Pancreas (tissue), 10 donors: ENCODE measurements around the gene TMEM187. TPM values are rescaled to one million over a fixed set of nuclear protein-coding genes. Genes with fewer than 3 reads are reported as not detected.
"Not testable (repeated sequence)": the region's sequence is repeated elsewhere in the genome, so short reads cannot be mapped to it uniquely, and the experiment has no call there.

Source experiments
- ATAC-seq, 4 donors: fragments of 200-7000 bp; cut with Tn5 transposase; one replicate each; pipeline versions ENCODE4 v1.8.0 to v1.9.1; 2020; ENCODE audit warnings: mild to moderate bottlenecking in 4 of 4, moderate library complexity in 4 of 4
- DNase-seq, 6 donors: peaks; one replicate each; pipeline ENCODE4 v3.0.0-alpha.2; 2020
- FAIRE-seq: peaks from 2 replicates; lab custom pipeline; 2012; peaks lifted over from hg19 to GRCh38; lab: Jason Lieb, UNC
- H3K27ac ChIP-seq, 4 donors: fragments of 200-600 bp; sonication (generic); 1 replicate in 3 of 4; 2 replicates in 1 of 4; pipeline versions ENCODE4 v1.5.0 to v1.8.0; 2020
- H3K27me3 ChIP-seq, 4 donors: fragments of 200-600 bp; one replicate each; pipeline ENCODE4 v1.8.0; 2021
- H3K36me3 ChIP-seq, 3 donors: fragments of 200-600 bp; sonication (generic) in 1 of 3; one replicate each; pipeline versions ENCODE4 v1.5.0 to v1.8.0; 2020 to 2021
- H3K4me1 ChIP-seq, 3 donors: fragments of 200-600 bp; one replicate each; pipeline ENCODE4 v1.8.0; 2021
- H3K4me3 ChIP-seq, 4 donors: fragments of 200-600 bp; sonication (generic) in 2 of 4; one replicate each; pipeline versions ENCODE4 v1.5.0 to v1.8.0; 2020 to 2021
- H3K9me3 ChIP-seq, 4 donors: fragments of 200-600 bp; one replicate each; pipeline ENCODE4 v1.8.0; 2021
- CTCF ChIP-seq, 4 donors: fragments of 200-600 bp; sonication (generic) in 3 of 4; IDR thresholded peaks; one replicate each; pipeline versions ENCODE4 v1.5.0 to v1.8.0; 2021; ENCODE audit warnings: antibody characterized with exemption in 4 of 4
- WGBS, 2 donors: extraction: QIAGEN DNeasy Blood & Tissue Kit; methylation state at CpG; one replicate each; pipeline ENCODE4 v1.1.7; 2013; 5-methylcytosine and 5-hydroxymethylcytosine counted together
- intact Hi-C, 3 donors: fragments of 100-400 bp; cut with DNase I; formaldehyde crosslinking; loops; one replicate each; pipeline versions ENCODE4 v1.11.1 to v1.14.2; 2022
- polyA plus RNA-seq, 2 donors: library from polyadenylated mRNA; stranded (reverse); fragments of 200-250 nt; gene quantifications; one replicate each; pipeline ENCODE4 v1.2.3, GENCODE V29; 2013
- total RNA-seq, 6 donors: library from RNA; stranded (reverse); fragmentation: NEBNext Ultra II Directional in 4 of 6; extraction: Animal tissue kit (Norgen Biotek cat#: 25700) in 4 of 6; gene quantifications; one replicate each; pipeline versions ENCODE4 v1.2.1 to v1.2.4, GENCODE V29; 2021 to 2023
- donor health status: healthy with polysubstance abuse.
- donor health status: DM: no; HTN: no; CAD: no; lungs with moderate emphysema.
- donor health status: DM: no; HTN: no; CAD: no.
- donor health status: control.
- donor health status: control.
- donor health status: Bipolar disorder and iron deficiency.
- donor health status: DM: yes; HTN: yes; CAD: no.
- donor health status: DM: no; HTN: no; CAD: no.
- donor health status: DM: no; HTN: no; CAD: no.
- donor health status: DM: yes; HTN: yes; CAD: no.

Gene TMEM187
- total and polyA plus RNA-seq, 8 donors = 5.2 to 12.4 (median 8.3) TPM

DNA sequence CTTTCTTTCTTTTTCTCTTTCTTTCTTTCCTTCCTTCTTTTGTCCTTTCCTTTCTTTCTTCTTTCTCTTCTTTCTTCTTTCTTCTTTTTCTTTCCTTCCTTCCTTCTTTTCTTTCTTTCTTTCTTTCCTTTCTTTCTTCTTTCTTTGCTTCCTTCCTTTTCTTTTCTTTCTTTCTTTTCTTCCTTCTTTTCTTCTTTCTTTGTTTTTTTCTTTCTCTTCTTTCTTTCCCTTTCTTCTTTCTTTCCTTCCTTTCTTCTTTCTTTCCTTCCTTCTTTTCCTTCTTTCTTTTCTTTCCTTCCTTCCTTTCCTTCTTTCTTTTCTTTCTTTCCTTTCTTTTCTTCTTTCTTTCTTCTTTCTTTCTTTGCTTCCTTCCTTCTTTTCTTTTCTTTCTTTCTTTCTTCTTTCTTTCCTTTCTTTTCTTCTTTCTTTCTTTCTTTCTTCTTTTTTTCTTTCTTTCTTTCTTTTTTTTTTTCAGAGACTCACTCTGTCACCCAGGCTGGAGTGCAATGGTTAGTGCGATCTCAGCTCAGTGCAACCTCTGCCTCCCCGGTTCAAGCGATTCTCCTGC lies 18.5 kb downstream of the TMEM187 start:
- no peaks in the 10 kb centered on the region for H3K4me1 ChIP-seq
- no peak for TF ChIP-seq CTCF (IDR thresholded peaks at IDR 0.05)
- H3K27ac ChIP-seq = no peak overlapping the region
- no peaks in the 10 kb centered on the region for H3K36me3 ChIP-seq
- no peaks in the 10 kb centered on the region for H3K9me3 ChIP-seq
- ATAC-seq (no peak), FAIRE-seq (no peak), DNase-seq (no peak)
- 95 to 100% methylated on average over 3 of the region's 3 CpGs for WGBS, 2 donors
- no peak overlapping the region for H3K4me3 ChIP-seq
- peaks cover 0 to 12% (median 0%) of the 10 kb centered on the region in 4 donors for H3K27me3 ChIP-seq
- intact Hi-C loops = no loop called here

DNA sequence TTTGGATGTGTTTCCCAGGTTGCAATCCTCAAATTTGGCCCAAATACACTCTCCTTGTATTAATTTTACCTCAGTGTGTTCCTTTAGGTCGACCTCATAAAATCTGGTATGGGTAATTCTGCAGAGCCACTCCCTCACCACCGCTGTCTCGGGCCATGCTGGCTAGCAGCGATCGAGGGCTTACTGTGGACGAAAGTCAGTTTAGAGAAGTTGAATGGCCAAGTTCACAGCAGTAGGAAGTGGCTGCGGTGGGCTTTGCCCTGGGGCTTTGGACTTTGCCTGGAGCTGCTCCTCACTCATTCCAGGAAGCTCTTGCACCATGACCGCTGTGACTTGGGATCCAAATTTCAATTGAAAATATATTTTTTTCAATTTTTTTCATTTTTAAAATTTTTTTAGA lies 19.6 kb downstream of the TMEM187 start:
- Histone ChIP-seq H3K4me3 (no peak overlapping the region), H3K9me3 (no peaks in the 10 kb centered on the region), H3K27me3 (peaks cover 0 to 17% (median 0%) of the 10 kb centered on the region in 4 donors), H3K27ac (no peak overlapping the region), H3K36me3 (no peaks in the 10 kb centered on the region), H3K4me1 (no peaks in the 10 kb centered on the region)
- DNase-seq (no peak), FAIRE-seq (no peak), ATAC-seq (no peak)
- TF ChIP-seq CTCF (IDR thresholded peaks at IDR 0.05) = no peak
- 87 to 91% methylated on average over 8 of the region's 8 CpGs for WGBS, 2 donors
- intact Hi-C loops = no loop called here

DNA sequence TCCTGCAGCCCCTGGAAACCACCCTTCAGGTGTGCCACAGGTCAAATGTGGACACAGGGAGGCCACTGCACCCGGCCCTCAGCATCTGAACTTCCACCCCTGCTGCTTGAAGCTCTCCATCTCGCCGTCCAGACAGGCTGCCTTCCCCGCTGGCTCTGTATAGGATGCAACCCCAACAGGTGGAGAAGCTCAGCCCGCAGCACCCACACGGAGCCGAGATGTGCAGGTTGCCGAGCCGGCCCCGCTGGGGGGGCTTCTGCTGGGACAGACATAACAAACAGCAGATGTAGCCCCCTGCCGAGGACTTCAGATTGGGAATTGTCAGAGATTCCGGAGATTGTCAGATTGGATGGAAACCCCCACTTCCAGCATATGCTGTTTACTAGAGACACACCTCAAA lies 20.5 kb downstream of the TMEM187 start:
- no peaks in the 10 kb centered on the region for H3K4me1 ChIP-seq
- H3K4me3 ChIP-seq = no peak overlapping the region
- intact Hi-C loops = no loop called here
- FAIRE-seq (no peak), ATAC-seq (no peak), DNase-seq (no peak)
- WGBS, 2 donors = 84 to 90% methylated on average over 12 of the region's 12 CpGs
- peaks cover 0 to 20% (median 0%) of the 10 kb centered on the region in 4 donors for H3K27me3 ChIP-seq
- no peaks in the 10 kb centered on the region for H3K9me3 ChIP-seq
- H3K36me3 ChIP-seq = no peaks in the 10 kb centered on the region
- H3K27ac ChIP-seq = no peak overlapping the region
- TF ChIP-seq CTCF (IDR thresholded peaks at IDR 0.05) = no peak

DNA sequence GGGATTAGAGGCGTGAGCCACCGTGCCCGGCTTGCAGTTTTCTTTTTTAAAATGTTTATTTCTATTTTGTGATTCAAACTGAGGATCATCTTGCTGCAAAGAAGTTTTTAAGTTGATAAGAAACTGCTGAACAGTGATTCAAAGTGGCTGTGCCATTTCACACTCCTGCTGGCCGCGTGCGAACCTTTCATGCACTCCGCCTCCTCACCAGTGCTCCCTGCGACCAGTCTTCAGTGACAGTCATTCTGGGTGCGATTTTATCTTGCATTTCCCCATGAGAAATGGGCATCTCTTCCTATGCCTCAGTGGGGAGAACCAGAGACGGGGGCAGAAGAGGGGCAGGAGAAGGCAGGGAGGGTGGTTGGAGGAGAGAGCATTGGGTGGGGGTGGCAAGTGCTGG lies 21.4 kb downstream of the TMEM187 start:
- no peaks in the 10 kb centered on the region for H3K4me1 ChIP-seq
- DNase-seq (no peak), ATAC-seq (no peak), FAIRE-seq (no peak)
- WGBS, 2 donors = 86 to 92% methylated on average over 10 of the region's 10 CpGs
- H3K27ac ChIP-seq = no peak overlapping the region
- TF ChIP-seq CTCF (IDR thresholded peaks at IDR 0.05) = no peak
- intact Hi-C loops = no loop called here
- no peak overlapping the region for H3K4me3 ChIP-seq
- H3K9me3 ChIP-seq = no peaks in the 10 kb centered on the region
- peaks cover 0 to 20% (median 0%) of the 10 kb centered on the region in 4 donors for H3K27me3 ChIP-seq
- H3K36me3 ChIP-seq = no peaks in the 10 kb centered on the region

- WGBS, 2 donors = 68 to 78% methylated on average over 2 to 4 of the region's 5 CpGs
- H3K27ac ChIP-seq, H3K4me1 ChIP-seq, DNase-seq, H3K9me3 ChIP-seq, ATAC-seq, H3K36me3 ChIP-seq, intact Hi-C loops, FAIRE-seq, H3K4me3 ChIP-seq: not testable (repeated sequence)
- peaks cover 0 to 20% (median 0%) of the 10 kb centered on the region in 4 donors for H3K27me3 ChIP-seq
These were observed 21.8 kb downstream of the TMEM187 start for GRCh38 chrX:153994398-153994797.
